GM23338 (cell line): ENCODE data around the gene DDIT3. TPM values are rescaled to one million over a fixed set of nuclear protein-coding genes. Genes with fewer than 3 reads are reported as not detected.
A peak's percentile ranks its signal among the peaks of the same experiment; 100 is the strongest.

ENCODE experiments used
- ATAC-seq: fragments of 200-7000 bp; cut with Tn5 transposase; 3 replicates; pipeline ENCODE4 v1.9.1; 2020
- DNase-seq: peaks from one replicate; pipeline ENCODE4 v3.0.0-alpha.2; 2015; ENCODE audit warnings: low spot score
- H2AFZ ChIP-seq: fragments of 200-600 bp; sonication (generic); 2 replicates; pipeline ENCODE4 v1.8.0; 2016; ENCODE audit warnings: antibody characterized with exemption, mild to moderate bottlenecking, moderate library complexity
- H3F3A ChIP-seq: fragments of 200-600 bp; sonication (generic); replicated peaks from 2 replicates; pipeline ENCODE4 v1.8.0; 2017; ENCODE audit warnings: antibody characterized with exemption, mixed run types, low read depth
- H3K27ac ChIP-seq: fragments of 200-600 bp; sonication (generic); 2 replicates; pipeline ENCODE4 v1.6.1; 2016; ENCODE audit warnings: low read depth
- H3K27me3 ChIP-seq: fragments of 200-600 bp; sonication (generic); 2 replicates; pipeline ENCODE4 v1.8.0; 2016; ENCODE audit warnings: mild to moderate bottlenecking, mixed run types, moderate library complexity; ENCODE audit not compliant: insufficient read depth
- H3K36me3 ChIP-seq: fragments of 200-600 bp; sonication (generic); 2 replicates; pipeline ENCODE4 v1.8.0; 2016; ENCODE audit warnings: mild to moderate bottlenecking; ENCODE audit not compliant: insufficient read depth
- H3K4me1 ChIP-seq: fragments of 200-600 bp; sonication (generic); 2 replicates; pipeline ENCODE4 v1.8.0; 2016; ENCODE audit warnings: mild to moderate bottlenecking, moderate library complexity; ENCODE audit not compliant: insufficient read depth
- H3K4me2 ChIP-seq: fragments of 200-600 bp; sonication (generic); 2 replicates; pipeline ENCODE4 v1.7.1; 2017; ENCODE audit warnings: mixed run types
- H3K4me3 ChIP-seq: fragments of 200-600 bp; sonication (generic); 2 replicates; pipeline ENCODE4 v1.6.1; 2016; ENCODE audit warnings: mixed run types
- H3K79me2 ChIP-seq: fragments of 200-600 bp; sonication (generic); replicated peaks from 2 replicates; pipeline ENCODE4 v1.8.0; 2017; ENCODE audit warnings: mild to moderate bottlenecking; ENCODE audit not compliant: insufficient read depth
- H3K9me2 ChIP-seq: fragments of 200-600 bp; sonication (generic); 2 replicates; pipeline ENCODE4 v1.8.0; 2017; ENCODE audit not compliant: insufficient read depth
- H4K20me1 ChIP-seq: fragments of 200-600 bp; sonication (generic); replicated peaks from 2 replicates; pipeline ENCODE4 v1.8.0; 2017; ENCODE audit warnings: mild to moderate bottlenecking; ENCODE audit not compliant: insufficient read depth
- H3K27ac Mint-ChIP-seq: 2 replicates; pipeline ENCODE4 v1.8.0; 2020; ENCODE audit warnings: inconsistent platforms, mild to moderate bottlenecking, moderate library complexity, mixed read lengths
- H3K27me3 Mint-ChIP-seq: 3 replicates; pipeline ENCODE4 v1.8.0; 2022; ENCODE audit warnings: low read depth, mild to moderate bottlenecking, moderate library complexity, mixed read lengths, inconsistent platforms; ENCODE audit not compliant: insufficient read depth, poor library complexity
- H3K36me3 Mint-ChIP-seq: 3 replicates; pipeline ENCODE4 v1.8.0; 2021; ENCODE audit warnings: low read depth, mild to moderate bottlenecking, inconsistent platforms, moderate library complexity, mixed read lengths
- H3K4me1 Mint-ChIP-seq: 3 replicates; pipeline ENCODE4 v1.8.0; 2020; ENCODE audit warnings: mild to moderate bottlenecking, inconsistent platforms, mixed read lengths
- H3K4me3 Mint-ChIP-seq: 3 replicates; pipeline ENCODE4 v1.8.0; 2021; ENCODE audit warnings: moderate library complexity, mild to moderate bottlenecking, inconsistent platforms, mixed read lengths
- H3K9me3 Mint-ChIP-seq: 3 replicates; pipeline ENCODE4 v1.8.0; 2020; ENCODE audit warnings: moderate library complexity, mild to moderate bottlenecking, inconsistent platforms, mixed read lengths
- CREB1 ChIP-seq: fragments of 250-450 bp; sonication (Bioruptor Pico); IDR thresholded peaks from 2 replicates; pipeline ENCODE4 v1.5.0; 2020; ENCODE audit warnings: low read depth, mild to moderate bottlenecking, moderate library complexity
- EZH2 ChIP-seq: fragments of 200-600 bp; sonication (generic); IDR thresholded peaks from one replicate; pipeline ENCODE4 v1.8.0; 2017; ENCODE audit warnings: antibody characterized with exemption, mild to moderate bottlenecking, low read depth; ENCODE audit not compliant: unreplicated experiment
- EZH2phosphoT487 ChIP-seq: fragments of 200-600 bp; sonication (generic); IDR thresholded peaks from one replicate; pipeline ENCODE4 v1.8.1; 2018; ENCODE audit warnings: antibody characterized with exemption; ENCODE audit not compliant: unreplicated experiment
- POLR2AphosphoS5 ChIP-seq: IDR thresholded peaks from 2 replicates; pipeline ENCODE4 v1.6.1; 2016; ENCODE audit warnings: antibody characterized with exemption, low read depth
- STAT1 ChIP-seq: IDR thresholded peaks from one replicate; pipeline ENCODE4 v1.6.1; 2016; ENCODE audit warnings: antibody characterized with exemption; ENCODE audit not compliant: unreplicated experiment
- ZNF462 ChIP-seq: fragments of 250-450 bp; sonication (Bioruptor Pico); IDR thresholded peaks from 2 replicates; pipeline ENCODE4 v1.5.0; 2020; ENCODE audit warnings: mild to moderate bottlenecking, moderate library complexity
- polyA plus RNA-seq: library from polyadenylated mRNA; unstranded; fragments of >200 nt; fragmentation: Nextera tagmentation; extraction: Ambion mirVana; gene quantifications from 2 replicates; pipeline ENCODE4 v1.2.1, GENCODE V29; 2016
- total RNA-seq: library from RNA; depleted of rRNA; stranded (reverse); fragments of >200 nt; shearing (Covaris generic); gene quantifications from 2 replicates; pipeline ENCODE4 v1.2.3, GENCODE V29; 2014

Gene DDIT3
- total and polyA plus RNA-seq, 2 experiments from 2014 or later, result 3.9 to 12.5 TPM

- TF ChIP-seq ZNF462 (CRISPR knock-in tag) (no peak), POLR2AphosphoS5 (no peak), CREB1 (CRISPR knock-in tag) (no peak)
Measured at GRCh38 chr12:57553343-57554202, 33.3 kb upstream of the DDIT3 start (continued).

- H3K9me2 ChIP-seq, result no peaks in the 10 kb centered on the region
- no peak overlapping the region for H3K27ac Mint-ChIP-seq
- TF ChIP-seq STAT1, result no peak
- no peak for TF ChIP-seq EZH2phosphoT487
- TF ChIP-seq EZH2, result no peak
- H3K9me3 Mint-ChIP-seq, result no peaks in the 10 kb centered on the region
- peaks cover 19% of the 10 kb centered on the region for H4K20me1 ChIP-seq
- peaks cover 33% of the 10 kb centered on the region for H3K79me2 ChIP-seq
- peaks cover 12% of the 10 kb centered on the region for H3K27me3 ChIP-seq
- H3K4me1 ChIP-seq, result peaks cover 38% of the 10 kb centered on the region
- H3K4me2 ChIP-seq, result no peak overlapping the region
- no peak overlapping the region for H3K4me3 ChIP-seq
- H3K27ac ChIP-seq, result 0 out of 2 replicates have a peak overlapping the region, but pooled peaks have one; percentile 9
- H3K4me3 Mint-ChIP-seq, result no peak overlapping the region; the same call in 2 of the 3 replicates
- DNase-seq (no peak), ATAC-seq (no peak)
- H3K36me3 ChIP-seq, result no peaks in the 10 kb centered on the region
- peaks cover 12% of the 10 kb centered on the region for H3F3A ChIP-seq
- peaks cover 9% of the 10 kb centered on the region for H3K27me3 Mint-ChIP-seq
- H3K4me1 Mint-ChIP-seq, result peaks cover 56% of the 10 kb centered on the region
- no peak overlapping the region for H2AFZ ChIP-seq
- H3K36me3 Mint-ChIP-seq, result no peaks in the 10 kb centered on the region; the same call in 2 of the 3 replicates
Measured at GRCh38 chr12:57552835-57553313, 32.6 kb upstream of the DDIT3 start.
